GM13976 (cell line): Measurements from ENCODE around the gene TNNC2.

ENCODE experiments used
- DNase-seq: peaks from one replicate; pipeline ENCODE4 v3.0.0; 2012; ENCODE audit warnings: low spot score
- CTCF ChIP-seq: IDR thresholded peaks from 2 replicates; pipeline ENCODE4 v1.5.1; 2012; ENCODE audit warnings: borderline replicate concordance, mild to moderate bottlenecking; ENCODE audit not compliant: insufficient read depth; ENCODE audit errors: extremely low read depth, missing control alignments, control extremely low read depth
- in situ Hi-C: fragments of 300-500 bp; cut with MboI; formaldehyde crosslinking; loops from one replicate; pipeline ENCODE4 v1.12.0; 2022; ENCODE audit warnings: low sequenced_read_pairs, mixed read lengths, inconsistent platforms; ENCODE audit not compliant: unreplicated experiment

Gene TNNC2

GRCh38 chr20:45866454-45866853 lies 39.3 kb upstream of the TNNC2 start:
- no peak for TF ChIP-seq CTCF
- no peak for DNase-seq
- in situ Hi-C loops, result no loop called here

GRCh38 chr20:45863543-45864470 lies 36.7 kb upstream of the TNNC2 start:
- in situ Hi-C loops, result no loop called here

GRCh38 chr20:45861221-45862075 lies 34.3 kb upstream of the TNNC2 start:
- TF ChIP-seq CTCF, result no peak
- no peak for DNase-seq
- in situ Hi-C loops, result no loop called here

More at GRCh38 chr20:45863543-45864470, 36.7 kb upstream of the TNNC2 start:
- no peak for TF ChIP-seq CTCF
- no peak for DNase-seq

GRCh38 chr20:45860560-45861220 lies 33.6 kb upstream of the TNNC2 start:
- no peak for DNase-seq
- in situ Hi-C loops, result no loop called here
- no peak for TF ChIP-seq CTCF

GRCh38 chr20:45859916-45860315 lies 32.8 kb upstream of the TNNC2 start:
- TF ChIP-seq CTCF, result no peak
- DNase-seq, result no peak
- in situ Hi-C loops, result no loop called here

- peak; percentile 84 for DNase-seq
- TF ChIP-seq CTCF, result no peak
- in situ Hi-C loops, result no loop called here
Measured at GRCh38 chr20:45857882-45858216, 30.7 kb upstream of the TNNC2 start.
